Activated naive CD4-positive, alpha-beta T cell treated with anti-CD3 and anti-CD28 coated beads for 36 hours (primary cell): ENCODE measurements around the gene PPP2R2B. TPM values are rescaled to one million over a fixed set of nuclear protein-coding genes. Genes with fewer than 3 reads are reported as not detected.
"Not testable (repeated sequence)": the region's sequence is repeated elsewhere in the genome, so short reads cannot be mapped to it uniquely, and the experiment has no call there.

ENCODE experiments used
- CTCF ChIA-PET: fragments of 350-600 bp; sonication (Branson Sonifier 250); formaldehyde crosslinking; loops from one replicate; lab custom pipeline; 2021; ENCODE audit warnings: antibody characterized with exemption; lab: Charles Lee
- DNase-seq: peaks from one replicate; pipeline ENCODE4 v3.0.0-alpha.2; 2020
- H3K27ac Mint-ChIP-seq: one replicate; pipeline ENCODE4 v1.8.0; 2021; ENCODE audit warnings: mild to moderate bottlenecking, mixed read lengths
- H3K27me3 Mint-ChIP-seq: one replicate; pipeline ENCODE4 v1.8.0; 2021; ENCODE audit warnings: low read depth, mixed read lengths
- H3K36me3 Mint-ChIP-seq: one replicate; pipeline ENCODE4 v1.8.0; 2021; ENCODE audit warnings: low read depth, mixed read lengths
- H3K4me1 Mint-ChIP-seq: one replicate; pipeline ENCODE4 v1.8.0; 2021; ENCODE audit warnings: low read depth, mixed read lengths
- H3K4me3 Mint-ChIP-seq: one replicate; pipeline ENCODE4 v1.8.0; 2021; ENCODE audit warnings: mild to moderate bottlenecking, moderate library complexity, mixed read lengths
- H3K9me3 Mint-ChIP-seq: one replicate; pipeline ENCODE4 v1.8.0; 2021; ENCODE audit warnings: mixed read lengths
- intact Hi-C: fragments of 100-400 bp; cut with micrococcal nuclease; formaldehyde crosslinking; loops from one replicate; pipeline ENCODE4 v1.15.1; 2023
- total RNA-seq, 2 experiments: library from RNA; stranded (reverse); gene quantifications; one replicate each; pipeline ENCODE4 v1.2.3, GENCODE V29; 2021

Gene PPP2R2B
- total RNA-seq, 2 experiments from 2014 or later, result not detected

DNA sequence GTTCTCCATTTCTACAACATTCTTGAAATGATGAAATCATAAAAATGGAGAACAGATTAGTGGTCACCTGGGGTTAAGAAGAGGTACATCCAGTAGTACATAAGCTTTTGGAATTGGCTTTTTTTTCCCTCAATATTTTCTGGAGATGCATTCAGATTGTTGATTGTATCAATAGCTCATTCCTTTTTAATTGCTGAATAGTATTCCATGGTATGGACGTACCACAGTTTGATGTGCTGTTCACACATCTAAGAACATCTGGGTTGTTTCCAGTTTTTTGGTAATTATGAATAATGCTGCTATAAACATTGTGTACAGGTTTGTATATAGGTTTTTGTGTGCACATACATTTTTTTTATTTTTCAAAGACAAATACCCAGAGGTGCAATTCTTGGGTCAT lies 130.0 kb downstream of the PPP2R2B start:
- Mint-ChIP-seq H3K9me3 (peaks cover 7% of the 10 kb centered on the region), H3K4me3 (no peak overlapping the region), H3K36me3 (no peaks in the 10 kb centered on the region), H3K27me3 (no peaks in the 10 kb centered on the region), H3K4me1 (peaks cover 29% of the 10 kb centered on the region), H3K27ac (no peak overlapping the region)
- CTCF ChIA-PET, result no interaction called here
- intact Hi-C loops, result no loop called here
- no peak for DNase-seq

DNA sequence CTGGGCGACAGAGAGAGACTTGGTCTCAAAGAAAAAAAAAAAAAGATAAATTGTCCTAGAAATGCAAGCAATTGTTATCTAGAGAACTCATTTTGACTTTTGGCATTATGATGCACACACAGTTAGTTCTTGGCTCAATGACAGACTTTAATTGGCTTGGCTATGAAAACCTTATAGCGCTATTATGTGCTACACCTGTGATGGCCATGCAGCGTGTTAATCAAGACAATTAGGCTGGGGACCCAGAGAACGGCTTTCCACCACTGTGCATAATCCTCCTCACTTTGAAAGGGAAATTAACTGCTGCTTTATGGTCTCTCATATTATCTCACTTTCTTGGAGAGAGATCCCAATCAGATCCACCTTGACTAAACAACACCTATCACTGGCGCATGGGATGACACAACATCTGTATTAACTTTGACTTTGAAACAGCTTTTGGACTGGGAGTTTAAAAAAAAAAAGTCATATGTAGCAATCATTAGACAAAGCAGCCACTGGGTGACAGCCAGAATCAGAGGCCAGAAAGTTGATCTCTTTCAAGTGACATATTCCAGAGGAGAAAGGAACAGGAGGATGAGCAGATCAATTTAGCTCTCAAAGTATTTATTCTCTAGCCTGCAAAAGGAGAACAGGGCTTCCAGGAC lies 132.5 kb downstream of the PPP2R2B start:
- Mint-ChIP-seq H3K9me3 (peaks cover 3% of the 10 kb centered on the region), H3K36me3 (no peaks in the 10 kb centered on the region), H3K4me3 (no peak overlapping the region), H3K27me3 (no peaks in the 10 kb centered on the region), H3K27ac (no peak overlapping the region), H3K4me1 (peaks cover 4% of the 10 kb centered on the region)
- CTCF ChIA-PET, result no interaction called here
- intact Hi-C loops, result no loop called here
- DNase-seq, result no peak

DNA sequence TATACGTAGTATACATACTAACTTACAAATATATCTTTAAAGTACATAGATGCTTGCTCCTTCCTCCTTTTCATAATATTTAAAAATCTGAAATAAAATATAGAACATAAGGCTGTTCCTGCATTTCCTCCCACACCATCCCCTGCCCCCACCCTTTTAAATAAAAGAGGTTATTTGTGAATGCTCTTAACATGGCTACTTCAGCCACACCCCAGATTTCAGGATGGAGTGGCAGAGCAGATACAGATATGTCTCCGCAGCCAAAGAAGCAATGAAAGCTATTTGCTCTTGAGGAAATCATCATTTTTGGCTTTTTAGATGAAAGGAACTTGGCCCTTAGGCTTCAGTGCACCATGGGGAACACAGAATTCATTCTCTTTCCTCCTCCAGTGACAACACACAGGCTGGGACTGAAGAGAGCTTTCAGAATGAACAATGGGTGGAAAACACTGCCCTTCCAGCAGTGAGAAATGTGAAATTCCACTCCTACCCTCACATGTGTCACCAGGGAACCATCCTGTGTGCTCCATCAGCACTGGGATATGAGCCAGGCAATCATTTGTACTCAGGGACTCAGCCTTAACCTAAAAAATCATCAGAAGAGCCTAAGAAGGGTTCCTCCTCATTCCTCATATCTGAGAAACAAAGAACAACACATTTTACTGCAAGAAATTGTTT lies 134.3 kb downstream of the PPP2R2B start:
- no peak for DNase-seq
- CTCF ChIA-PET, result no interaction called here
- H3K27ac Mint-ChIP-seq, result no peak overlapping the region
- no peak overlapping the region for H3K4me3 Mint-ChIP-seq
- H3K9me3 Mint-ChIP-seq, result peaks cover 3% of the 10 kb centered on the region
- no peaks in the 10 kb centered on the region for H3K4me1 Mint-ChIP-seq
- H3K27me3 Mint-ChIP-seq, result no peaks in the 10 kb centered on the region
- intact Hi-C loops, result no loop called here
- no peaks in the 10 kb centered on the region for H3K36me3 Mint-ChIP-seq

DNA sequence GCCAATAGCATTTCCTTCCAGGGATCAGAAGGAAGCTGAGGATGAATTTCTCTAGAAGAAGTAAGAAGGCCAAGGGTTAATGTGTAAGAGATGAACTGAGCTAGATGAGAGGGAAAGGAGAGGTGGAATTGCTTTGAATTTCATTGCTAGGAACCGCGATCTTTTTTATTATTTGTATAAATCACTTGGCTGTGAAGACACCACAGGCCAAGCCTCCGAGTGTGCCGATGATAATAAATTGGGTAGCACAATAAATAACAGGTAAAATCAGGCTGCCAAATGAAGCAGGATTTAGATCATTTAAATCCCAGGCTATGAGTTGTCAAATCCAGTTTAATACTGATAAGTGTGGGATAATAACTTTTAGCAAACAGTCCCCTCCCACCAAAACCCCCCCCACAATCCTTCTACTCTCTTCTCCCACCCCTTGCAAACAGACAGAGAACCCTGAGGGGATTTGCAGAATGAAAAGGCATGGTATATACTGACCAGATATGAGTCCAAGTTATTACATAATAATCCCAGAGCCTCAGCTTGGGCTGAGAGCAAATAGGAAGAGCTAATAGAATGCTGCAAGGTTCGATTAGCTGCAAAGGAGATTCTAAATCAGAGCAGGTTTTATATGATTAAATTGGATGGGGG lies 143.5 kb downstream of the PPP2R2B start:
- no peaks in the 10 kb centered on the region for H3K4me1 Mint-ChIP-seq
- CTCF ChIA-PET, result no interaction called here
- peaks cover 4% of the 10 kb centered on the region for H3K9me3 Mint-ChIP-seq
- H3K36me3 Mint-ChIP-seq, result peaks cover 2% of the 10 kb centered on the region
- no peaks in the 10 kb centered on the region for H3K27me3 Mint-ChIP-seq
- H3K27ac Mint-ChIP-seq, result no peak overlapping the region
- H3K4me3 Mint-ChIP-seq, result no peak overlapping the region
- intact Hi-C loops, result no loop called here
- DNase-seq, result no peak

DNA sequence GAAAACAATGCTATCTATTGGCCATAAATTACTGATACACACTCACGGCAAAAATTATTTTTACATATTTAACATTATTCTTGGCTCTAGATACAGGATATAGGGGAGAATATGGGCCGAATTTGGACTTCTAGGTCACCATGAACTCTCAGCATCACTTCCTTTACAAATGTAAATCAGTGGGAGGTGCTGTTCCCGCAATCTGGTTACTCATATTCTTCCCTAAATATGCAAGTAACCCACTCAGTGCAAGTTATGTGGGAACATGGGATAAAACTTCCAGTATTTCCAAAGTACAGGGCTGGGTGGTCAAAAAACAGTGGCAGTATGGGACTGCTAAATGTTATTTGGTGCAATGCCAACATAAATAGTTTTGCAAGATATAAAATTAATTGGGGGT lies 145.6 kb downstream of the PPP2R2B start:
- CTCF ChIA-PET, result no interaction called here
- H3K36me3 Mint-ChIP-seq, result peaks cover 6% of the 10 kb centered on the region
- no peaks in the 10 kb centered on the region for H3K4me1 Mint-ChIP-seq
- H3K9me3 Mint-ChIP-seq, result peaks cover 16% of the 10 kb centered on the region
- H3K27ac Mint-ChIP-seq, result no peak overlapping the region
- intact Hi-C loops, result no loop called here
- DNase-seq, result no peak
- no peak overlapping the region for H3K4me3 Mint-ChIP-seq
- H3K27me3 Mint-ChIP-seq, result no peaks in the 10 kb centered on the region

DNA sequence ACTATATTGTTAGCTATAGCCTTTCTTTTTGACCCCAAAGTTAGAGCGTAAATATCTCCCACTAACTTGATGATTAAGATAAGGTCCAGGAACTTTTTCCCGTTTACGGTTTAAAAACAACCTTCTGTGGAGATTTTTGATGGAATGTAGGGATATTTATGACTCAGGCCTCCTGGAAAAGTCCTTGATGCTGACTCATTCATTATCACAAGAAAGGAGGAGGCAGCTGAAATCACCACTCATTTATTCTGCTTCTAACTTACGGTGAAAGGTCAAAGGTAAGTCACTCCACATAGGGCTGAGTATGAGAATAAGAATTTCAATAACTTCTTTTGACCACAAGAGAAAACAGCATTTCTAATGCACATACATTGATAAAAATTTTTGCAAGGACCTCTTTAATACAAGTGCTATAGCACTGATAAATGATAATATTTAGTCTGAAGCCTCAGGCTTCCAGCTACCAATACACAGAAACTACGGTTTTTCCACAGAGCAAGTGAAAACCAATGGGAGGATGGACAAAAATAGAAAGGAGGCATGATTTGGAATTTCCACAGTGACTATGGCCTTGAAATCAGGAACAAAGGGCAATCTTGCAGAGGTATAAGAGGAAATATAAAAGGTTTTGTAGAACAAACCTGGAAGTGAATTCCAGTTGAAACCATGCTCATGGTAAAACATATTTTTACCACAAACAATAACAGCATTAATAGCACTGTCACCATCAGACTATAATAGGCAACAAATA lies 146.5 kb downstream of the PPP2R2B start:
- H3K36me3 Mint-ChIP-seq, result peaks cover 6% of the 10 kb centered on the region
- H3K9me3 Mint-ChIP-seq, result peaks cover 16% of the 10 kb centered on the region
- no peaks in the 10 kb centered on the region for H3K27me3 Mint-ChIP-seq
- no peak overlapping the region for H3K4me3 Mint-ChIP-seq
- intact Hi-C loops, result no loop called here
- CTCF ChIA-PET, result no interaction called here
- H3K4me1 Mint-ChIP-seq, result no peaks in the 10 kb centered on the region
- no peak for DNase-seq
- H3K27ac Mint-ChIP-seq, result no peak overlapping the region

DNA sequence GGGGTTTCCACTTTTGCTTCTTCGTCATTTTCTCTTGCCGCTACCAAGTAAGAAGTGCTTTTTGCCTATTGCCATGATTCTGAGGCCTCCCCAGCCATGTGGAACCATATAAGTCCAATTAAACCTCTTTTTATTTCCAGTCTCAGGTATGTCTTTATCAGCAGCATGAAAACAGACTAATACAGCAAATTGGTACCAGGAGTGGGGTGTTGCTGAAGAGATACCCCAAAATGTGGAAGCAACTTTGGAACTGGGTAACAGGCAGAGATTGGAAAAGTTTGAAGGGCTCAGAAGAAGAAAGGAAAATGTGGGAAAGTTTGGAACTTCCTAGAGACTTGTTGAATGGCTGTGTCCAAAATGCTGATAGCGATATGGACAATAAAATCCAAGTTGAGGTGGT lies 149.8 kb downstream of the PPP2R2B start:
- intact Hi-C loops, DNase-seq, H3K4me1 Mint-ChIP-seq, H3K27ac Mint-ChIP-seq, H3K27me3 Mint-ChIP-seq, H3K36me3 Mint-ChIP-seq, H3K4me3 Mint-ChIP-seq, CTCF ChIA-PET: not testable (repeated sequence)
- peaks cover 16% of the 10 kb centered on the region for H3K9me3 Mint-ChIP-seq

DNA sequence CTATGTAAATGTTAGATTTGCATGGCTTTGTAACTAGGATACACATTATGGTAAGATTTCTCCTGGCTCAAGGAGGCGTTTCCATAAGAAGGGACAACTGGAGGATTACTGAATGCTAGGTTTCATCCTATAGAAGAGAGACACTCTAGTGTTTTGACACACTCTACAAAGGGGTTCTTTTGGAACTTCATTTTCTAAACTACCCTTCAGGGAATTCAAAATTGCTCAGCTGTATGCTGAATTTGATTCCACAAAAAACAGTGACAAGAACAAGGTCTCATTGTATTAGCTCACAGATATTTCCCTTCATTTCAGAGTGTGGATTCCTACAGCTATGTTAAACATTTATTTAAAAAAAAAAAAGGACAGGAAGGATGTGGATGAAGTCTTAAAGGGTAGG lies 151.7 kb downstream of the PPP2R2B start:
- CTCF ChIA-PET, result no interaction called here
- no peak for DNase-seq
- Mint-ChIP-seq H3K36me3 (peaks cover 6% of the 10 kb centered on the region), H3K4me3 (no peak overlapping the region), H3K27me3 (no peaks in the 10 kb centered on the region), H3K4me1 (no peaks in the 10 kb centered on the region), H3K9me3 (peaks cover 16% of the 10 kb centered on the region), H3K27ac (no peak overlapping the region)
- intact Hi-C loops, result no loop called here

DNA sequence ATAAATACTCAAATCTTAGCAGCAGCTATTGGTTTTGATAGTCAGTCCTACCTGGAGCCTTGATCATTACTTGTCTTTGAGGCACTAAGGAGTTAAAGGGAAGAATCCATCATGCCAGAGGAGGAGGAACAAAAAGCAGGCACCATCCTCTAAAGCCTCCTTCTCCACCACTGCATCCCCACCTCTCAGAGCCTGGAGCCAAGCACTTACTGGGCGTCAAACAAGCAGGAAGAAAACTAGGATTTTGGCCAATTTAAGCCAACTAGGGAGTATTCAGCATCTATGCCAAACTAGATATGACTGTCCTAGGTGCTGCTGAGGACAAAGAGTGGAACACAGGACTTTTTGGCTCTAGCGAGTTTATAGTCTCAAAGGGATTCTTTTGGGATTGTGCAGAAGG lies 152.5 kb downstream of the PPP2R2B start:
- no peak overlapping the region for H3K27ac Mint-ChIP-seq
- DNase-seq, result no peak
- CTCF ChIA-PET, result interaction anchor here (0.5 to 0.9 kb wide), 4 partner anchors 194 to 1855 kb away, joined by 3 read pairs; no protein-coding TSS in a partner anchor
- no peak overlapping the region for H3K4me3 Mint-ChIP-seq
- peaks cover 16% of the 10 kb centered on the region for H3K9me3 Mint-ChIP-seq
- H3K4me1 Mint-ChIP-seq, result no peaks in the 10 kb centered on the region
- no peaks in the 10 kb centered on the region for H3K27me3 Mint-ChIP-seq
- H3K36me3 Mint-ChIP-seq, result peaks cover 6% of the 10 kb centered on the region
- intact Hi-C loops, result no loop called here

DNA sequence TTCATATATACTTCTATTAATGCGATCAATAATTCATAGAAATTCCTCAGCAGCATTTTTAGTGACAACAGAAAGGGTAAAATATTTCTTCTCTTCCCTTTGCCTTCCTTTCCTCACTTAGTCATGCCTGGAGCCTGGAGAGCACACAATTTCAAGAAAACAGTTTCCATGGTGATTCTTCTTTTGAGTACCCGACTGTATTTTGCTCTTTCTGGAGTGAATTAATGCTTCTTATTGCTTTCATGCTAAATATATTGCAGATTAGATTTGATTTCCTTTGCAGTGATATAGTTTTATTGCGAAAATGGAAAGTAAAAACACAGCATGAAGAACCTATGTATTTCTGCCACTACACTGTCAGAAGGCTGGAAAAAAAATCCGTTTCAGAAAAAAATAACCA lies 153.5 kb downstream of the PPP2R2B start:
- no peak overlapping the region for H3K4me3 Mint-ChIP-seq
- intact Hi-C loops, result no loop called here
- H3K36me3 Mint-ChIP-seq, result peaks cover 4% of the 10 kb centered on the region
- no peaks in the 10 kb centered on the region for H3K27me3 Mint-ChIP-seq
- no peak for DNase-seq
- no peak overlapping the region for H3K27ac Mint-ChIP-seq
- no peaks in the 10 kb centered on the region for H3K4me1 Mint-ChIP-seq
- peaks cover 12% of the 10 kb centered on the region for H3K9me3 Mint-ChIP-seq
- CTCF ChIA-PET, result no interaction called here

DNA sequence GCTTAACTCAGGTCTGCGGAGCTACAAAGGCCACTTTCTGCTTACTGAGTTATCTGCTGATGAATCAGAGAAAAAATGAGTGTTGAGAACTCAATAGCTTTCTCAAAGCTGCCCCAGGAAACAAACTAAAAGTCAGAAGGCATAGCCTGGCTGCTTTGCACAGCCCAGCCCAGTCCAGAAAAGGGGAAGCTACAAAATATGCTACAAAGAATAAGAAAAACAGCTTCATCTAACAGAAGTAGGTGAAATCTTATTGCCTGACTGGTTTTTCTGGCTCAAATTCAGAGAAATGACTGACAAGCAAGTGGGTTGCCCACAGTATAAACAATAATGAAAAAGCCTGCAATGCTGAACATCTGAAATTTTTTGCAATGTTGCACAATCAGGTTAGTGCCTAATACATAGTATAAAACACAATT lies 156.2 kb downstream of the PPP2R2B start:
- H3K4me1 Mint-ChIP-seq, result no peaks in the 10 kb centered on the region
- H3K36me3 Mint-ChIP-seq, result no peaks in the 10 kb centered on the region
- no peak for DNase-seq
- no peaks in the 10 kb centered on the region for H3K27me3 Mint-ChIP-seq
- intact Hi-C loops, result no loop called here
- no peaks in the 10 kb centered on the region for H3K9me3 Mint-ChIP-seq
- no peak overlapping the region for H3K27ac Mint-ChIP-seq
- CTCF ChIA-PET, result no interaction called here
- no peak overlapping the region for H3K4me3 Mint-ChIP-seq

DNA sequence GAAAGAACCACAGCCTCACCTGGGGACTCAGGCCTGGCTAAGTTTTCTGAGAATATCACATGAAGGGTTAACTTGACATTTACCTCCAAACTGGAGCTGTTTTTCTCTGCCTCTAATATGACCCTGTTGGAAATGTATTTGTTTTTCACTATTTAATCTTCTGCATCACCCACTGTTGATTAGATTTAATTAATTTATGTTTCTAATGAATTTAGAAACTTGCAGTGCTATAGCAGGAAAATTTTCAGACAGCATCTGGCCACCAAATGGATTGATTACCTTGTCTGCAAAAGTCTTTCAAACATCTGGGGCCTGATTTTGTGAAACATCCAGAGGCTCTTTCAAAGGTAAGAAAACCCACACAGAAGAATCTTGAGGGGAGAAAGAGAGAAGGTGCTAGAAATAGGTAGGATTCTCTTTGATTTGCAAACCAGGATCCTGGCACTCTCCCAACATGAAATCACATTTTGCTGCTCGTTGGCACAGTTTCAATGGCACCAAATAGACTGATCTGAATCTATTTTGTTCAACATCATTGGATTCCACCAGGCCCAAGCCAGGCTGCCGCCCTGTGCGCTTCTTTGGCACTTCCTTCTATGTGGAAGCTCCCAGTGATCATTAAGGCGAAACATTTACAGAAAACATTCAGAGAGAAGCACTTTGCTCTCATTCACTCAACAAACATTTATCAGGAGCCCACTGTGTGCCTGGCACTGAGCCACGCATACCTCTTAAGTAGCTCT lies 157.3 kb downstream of the PPP2R2B start:
- CTCF ChIA-PET, result no interaction called here
- H3K27me3 Mint-ChIP-seq, result no peaks in the 10 kb centered on the region
- H3K27ac Mint-ChIP-seq, result no peak overlapping the region
- intact Hi-C loops, result no loop called here
- H3K4me3 Mint-ChIP-seq, result no peak overlapping the region
- no peaks in the 10 kb centered on the region for H3K36me3 Mint-ChIP-seq
- H3K4me1 Mint-ChIP-seq, result no peaks in the 10 kb centered on the region
- no peaks in the 10 kb centered on the region for H3K9me3 Mint-ChIP-seq
- DNase-seq, result no peak
